AG04450 (cell line): Measurements from ENCODE around the gene GUCA2B. TPM values are rescaled to one million over a fixed set of nuclear protein-coding genes. Genes with fewer than 3 reads are reported as not detected.

ENCODE experiments used
- CTCF ChIA-PET: fragments of 300-600, 350-600 bp; formaldehyde crosslinking; extraction: SDS; loops from one replicate; lab custom pipeline; 2022; ENCODE audit warnings: antibody characterized with exemption, inconsistent platforms; lab: Charles Lee
- POLR2A ChIA-PET: fragments of 350-600 bp; formaldehyde crosslinking; extraction: SDS; loops from one replicate; lab custom pipeline; 2021; ENCODE audit warnings: antibody characterized with exemption, inconsistent platforms; lab: Yijun Ruan, JAX
- DNase-seq: peaks from one replicate; pipeline ENCODE4 v3.0.0-alpha.2; 2011; ENCODE audit warnings: low read depth, low spot score
- H3K27ac ChIP-seq: one replicate; pipeline ENCODE4 v1.5.1; 2012; ENCODE audit warnings: low read depth, low read length, control low read depth
- H3K27me3 ChIP-seq: one replicate; pipeline ENCODE4 v1.6.0; 2012; ENCODE audit warnings: low read length; ENCODE audit not compliant: control insufficient read depth, insufficient read depth
- H3K4me3 ChIP-seq: 2 replicates; pipeline ENCODE4 v1.5.1; 2011; ENCODE audit warnings: mild to moderate bottlenecking, low read depth, low read length, control low read depth
- H3K9me3 ChIP-seq: 2 replicates; pipeline ENCODE4 v1.5.1; 2012; ENCODE audit warnings: low read length; ENCODE audit not compliant: control insufficient read depth, insufficient read depth
- polyA plus RNA-seq: library from polyadenylated mRNA; depleted of rRNA; stranded (reverse); fragments of >200 nt; gene quantifications from 2 replicates; pipeline ENCODE4 v1.2.3, GENCODE V29; 2011
- TF ChIP-seq, protein P1 (sequence below): IDR thresholded peaks from 2 replicates; pipeline ENCODE4 v1.5.1; 2011; ENCODE audit warnings: low read depth, low read length, control low read depth, inconsistent platforms

The GUCA2B gene
- polyA plus RNA-seq, 1 experiment = not detected

GRCh38 chr1:42148166-42148565 is 5.0 kb upstream of the GUCA2B start:
- no peak overlapping the region for H3K27ac ChIP-seq
- no peaks in the 10 kb centered on the region for H3K9me3 ChIP-seq
- H3K4me3 ChIP-seq = no peak overlapping the region
- TF ChIP-seq, protein P1, sequence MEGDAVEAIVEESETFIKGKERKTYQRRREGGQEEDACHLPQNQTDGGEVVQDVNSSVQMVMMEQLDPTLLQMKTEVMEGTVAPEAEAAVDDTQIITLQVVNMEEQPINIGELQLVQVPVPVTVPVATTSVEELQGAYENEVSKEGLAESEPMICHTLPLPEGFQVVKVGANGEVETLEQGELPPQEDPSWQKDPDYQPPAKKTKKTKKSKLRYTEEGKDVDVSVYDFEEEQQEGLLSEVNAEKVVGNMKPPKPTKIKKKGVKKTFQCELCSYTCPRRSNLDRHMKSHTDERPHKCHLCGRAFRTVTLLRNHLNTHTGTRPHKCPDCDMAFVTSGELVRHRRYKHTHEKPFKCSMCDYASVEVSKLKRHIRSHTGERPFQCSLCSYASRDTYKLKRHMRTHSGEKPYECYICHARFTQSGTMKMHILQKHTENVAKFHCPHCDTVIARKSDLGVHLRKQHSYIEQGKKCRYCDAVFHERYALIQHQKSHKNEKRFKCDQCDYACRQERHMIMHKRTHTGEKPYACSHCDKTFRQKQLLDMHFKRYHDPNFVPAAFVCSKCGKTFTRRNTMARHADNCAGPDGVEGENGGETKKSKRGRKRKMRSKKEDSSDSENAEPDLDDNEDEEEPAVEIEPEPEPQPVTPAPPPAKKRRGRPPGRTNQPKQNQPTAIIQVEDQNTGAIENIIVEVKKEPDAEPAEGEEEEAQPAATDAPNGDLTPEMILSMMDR = no peak
- CTCF ChIA-PET = interaction anchor here (1.1 to 3.9 kb wide), 3 partner anchors 23 to 433 kb away, joined by 3 to 22 read pairs (median 6); no protein-coding TSS in a partner anchor
- POLR2A ChIA-PET = no interaction called here
- no peak for DNase-seq
- H3K27me3 ChIP-seq = peaks cover 38% of the 10 kb centered on the region

DNA sequence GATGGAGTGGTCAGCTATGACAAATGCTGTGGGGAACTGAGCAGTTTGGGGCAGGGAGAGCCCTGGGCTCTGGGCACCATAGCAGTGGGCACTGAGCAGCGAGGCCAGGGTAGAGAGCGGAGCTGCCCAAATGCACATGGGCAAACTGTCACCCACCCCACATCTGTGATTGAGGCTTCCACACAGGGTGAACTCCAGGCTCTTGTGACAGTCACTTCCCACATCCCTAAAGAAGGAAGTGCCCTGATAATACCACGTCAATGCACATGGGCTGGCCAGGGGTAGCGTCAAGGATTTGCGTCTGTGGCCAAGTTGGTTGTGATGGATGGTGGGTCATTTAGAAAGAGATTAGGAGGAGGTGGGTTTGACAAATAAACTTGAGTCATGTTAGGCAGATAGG is 2.6 kb upstream of the GUCA2B start:
- H3K9me3 ChIP-seq = no peaks in the 10 kb centered on the region
- no peak overlapping the region for H3K27ac ChIP-seq
- CTCF ChIA-PET = no interaction called here
- H3K27me3 ChIP-seq = peaks cover 20% of the 10 kb centered on the region
- TF ChIP-seq, protein P1 = no peak
- POLR2A ChIA-PET = no interaction called here
- H3K4me3 ChIP-seq = no peak overlapping the region
- no peak for DNase-seq

GRCh38 chr1:42152119-42152518 is 1.1 kb upstream of the GUCA2B start:
- Histone ChIP-seq H3K9me3 (no peaks in the 10 kb centered on the region), H3K27me3 (peaks cover 10% of the 10 kb centered on the region), H3K4me3 (no peak overlapping the region), H3K27ac (no peak overlapping the region)
- CTCF ChIA-PET = interaction anchor here (1.7 kb wide), 1 partner anchor 21 kb away, joined by 8 read pairs; no protein-coding TSS in a partner anchor
- TF ChIP-seq, protein P1 = no peak
- no peak for DNase-seq
- POLR2A ChIA-PET = no interaction called here

DNA sequence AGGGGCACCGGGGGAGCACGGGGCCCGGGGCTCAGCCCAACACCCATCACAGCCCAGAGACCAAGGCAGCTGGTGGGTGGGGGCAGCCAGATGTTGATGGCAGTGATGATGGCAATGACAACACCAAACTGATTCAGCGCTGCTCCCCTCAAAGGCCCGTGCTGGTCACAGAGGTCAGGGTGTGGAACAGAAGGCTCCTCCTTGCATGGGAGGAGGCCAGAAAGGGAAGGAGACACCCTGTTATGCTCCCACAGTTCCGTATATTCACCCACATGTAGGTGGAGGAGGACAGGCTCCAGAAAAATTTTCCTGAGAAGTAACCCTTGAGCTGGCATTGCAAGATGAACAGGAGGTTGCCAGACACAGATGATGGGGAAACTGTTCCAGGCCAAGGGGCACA is 414 bp downstream of the GUCA2B start:
- ChIA-PET POLR2A (no interaction called here), CTCF (no interaction called here)
- H3K4me3 ChIP-seq = no peak overlapping the region
- no peak overlapping the region for H3K27ac ChIP-seq
- H3K27me3 ChIP-seq = peaks cover 8% of the 10 kb centered on the region
- no peaks in the 10 kb centered on the region for H3K9me3 ChIP-seq
- TF ChIP-seq, protein P1 = no peak
- no peak for DNase-seq

GRCh38 chr1:42154685-42155084 is 1.5 kb downstream of the GUCA2B start:
- H3K4me3 ChIP-seq = no peak overlapping the region
- no peak overlapping the region for H3K27ac ChIP-seq
- ChIA-PET POLR2A (no interaction called here), CTCF (no interaction called here)
- H3K27me3 ChIP-seq = peaks cover 5% of the 10 kb centered on the region
- TF ChIP-seq, protein P1 = no peak
- DNase-seq = no peak
- no peaks in the 10 kb centered on the region for H3K9me3 ChIP-seq
